K562 (cell line): ENCODE data around the gene ATG4D. TPM values are rescaled to one million over a fixed set of nuclear protein-coding genes. Genes with fewer than 3 reads are reported as not detected.

Experiments used
- AFF4 ChIP-seq: sonication (generic); formaldehyde crosslinking; IDR thresholded peaks from 2 replicates; pipeline ENCODE4 v1.8.0; 2023; ENCODE audit warnings: mild to moderate bottlenecking, missing genetic modification reagents
- CEBPB ChIP-seq: fragments of 450-650 bp; IDR thresholded peaks from 2 replicates; pipeline ENCODE4 v1.6.1; 2016; ENCODE audit warnings: missing genetic modification characterization, missing compliant biosample characterization
- MGA ChIP-seq: fragments of 450-650 bp; IDR thresholded peaks from 2 replicates; pipeline ENCODE4 v1.6.1; 2016; ENCODE audit warnings: mild to moderate bottlenecking, moderate library complexity
- POLR2A ChIP-seq: fragments of 450-650 bp; conservative IDR thresholded peaks from 2 replicates; pipeline ENCODE4 v1.6.1; 2016
- RCOR1 ChIP-seq, 2 experiments: IDR thresholded peaks; 2 replicates each; pipeline ENCODE4 v1.6.1; 2012; ENCODE audit warnings: low read depth in 2 of 2, low read length in 2 of 2, borderline replicate concordance in 1 of 2, improper control_type of control experiment in 1 of 2
- ZBTB5 ChIP-seq: fragments of 450-650 bp; IDR thresholded peaks from 2 replicates; pipeline ENCODE4 v1.6.1; 2017; ENCODE audit warnings: antibody characterized with exemption
- ZNF764 ChIP-seq: fragments of 250-450 bp; sonication (Bioruptor Pico); IDR thresholded peaks from 2 replicates; pipeline ENCODE4 v1.4.0; 2020; ENCODE audit warnings: low read depth, mild to moderate bottlenecking, moderate library complexity
- polyA plus RNA-seq, 8 experiments: library from polyadenylated mRNA; depleted of rRNA in 4 of 8; stranded (reverse) in 5 of 8; unstranded in 3 of 8; fragments of >200 nt; fragmentation: Nextera tagmentation in 2 of 8; fragmentation: Illumina TruSeq in 1 of 8; extraction: Ambion mirVana in 2 of 8; extraction: Trizol in 1 of 8; gene quantifications; 2 replicates each; pipeline versions ENCODE4 v1.2.1 to v1.2.3, GENCODE V29; 2011 to 2014; ENCODE audit warnings: inconsistent platforms in 1 of 8, missing spikeins in 1 of 8
- total RNA-seq, 7 experiments: library from RNA; depleted of rRNA in 6 of 7; stranded (reverse); fragments of >200 nt in 6 of 7; fragmentation: Illumina TruSeq in 2 of 7; extraction: Trizol in 2 of 7; gene quantifications; 2 replicates each; pipeline versions ENCODE4 v1.2.1 to v1.2.3, GENCODE V29; 2011 to 2021; ENCODE audit warnings: low replicate concordance in 1 of 7
- TF ChIP-seq, protein P1 (sequence below), 2 experiments: fragments of 450-650 bp; conservative IDR thresholded peaks; 2 replicates each; pipeline ENCODE4 v1.6.1; 2017; ENCODE audit warnings: mild to moderate bottlenecking in 2 of 2, moderate library complexity in 2 of 2

ATG4D gene
- total and polyA plus RNA-seq, 9 of the 15 experiments (the other 6 are each of a cell fraction or from before 2014, with no cell fraction given) = 0.51 to 66.1 (median 22.9) TPM

DNA sequence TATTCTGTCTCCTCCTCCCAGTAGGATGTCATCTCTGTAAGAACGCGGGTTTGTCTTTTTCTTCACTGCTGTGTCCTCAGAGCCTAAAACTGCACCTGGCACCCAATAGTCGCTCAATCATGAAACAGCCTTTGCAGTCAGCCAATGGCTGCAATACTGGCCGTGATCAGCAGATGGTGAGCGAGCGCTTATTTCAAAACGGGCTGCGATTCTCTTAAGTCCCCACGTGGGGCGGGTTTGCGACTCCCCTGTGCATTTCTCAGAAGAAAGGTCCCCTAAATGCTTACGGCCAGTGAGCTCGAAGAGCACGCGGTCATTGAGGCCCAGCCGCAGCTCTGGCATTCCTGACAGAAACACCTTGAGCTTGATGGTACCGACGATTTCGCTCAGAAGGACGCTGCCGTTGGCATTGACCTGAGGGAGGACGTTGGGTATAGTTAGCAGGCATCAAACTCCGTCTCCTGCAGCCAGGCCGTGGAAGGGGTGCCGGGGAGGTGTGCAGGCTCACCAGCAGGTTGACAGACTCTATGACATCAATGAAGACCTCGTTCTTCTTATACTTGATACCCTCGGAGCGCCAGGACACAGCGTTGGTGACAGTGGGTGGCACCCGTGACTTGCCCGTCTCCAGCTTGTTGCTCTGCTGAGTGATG is 37.4 kb downstream of the ATG4D start (continued):
- TF ChIP-seq MGA (peak; percentile 85), AFF4 (CRISPR knock-in tag) (no peak), ZBTB5 (no peak), CEBPB (tag) (no peak), ZNF764 (CRISPR knock-in tag) (no peak), RCOR1 (IDR thresholded peaks at IDR 0.05; ENCODE audit: borderline replicate concordance in 1 of 2, low read depth in 2 of 2, low read length in 2 of 2) (peak; percentile 37 to 82; a peak in 3 of 4 replicates), POLR2A (no peak)
- TF ChIP-seq, protein P1, sequence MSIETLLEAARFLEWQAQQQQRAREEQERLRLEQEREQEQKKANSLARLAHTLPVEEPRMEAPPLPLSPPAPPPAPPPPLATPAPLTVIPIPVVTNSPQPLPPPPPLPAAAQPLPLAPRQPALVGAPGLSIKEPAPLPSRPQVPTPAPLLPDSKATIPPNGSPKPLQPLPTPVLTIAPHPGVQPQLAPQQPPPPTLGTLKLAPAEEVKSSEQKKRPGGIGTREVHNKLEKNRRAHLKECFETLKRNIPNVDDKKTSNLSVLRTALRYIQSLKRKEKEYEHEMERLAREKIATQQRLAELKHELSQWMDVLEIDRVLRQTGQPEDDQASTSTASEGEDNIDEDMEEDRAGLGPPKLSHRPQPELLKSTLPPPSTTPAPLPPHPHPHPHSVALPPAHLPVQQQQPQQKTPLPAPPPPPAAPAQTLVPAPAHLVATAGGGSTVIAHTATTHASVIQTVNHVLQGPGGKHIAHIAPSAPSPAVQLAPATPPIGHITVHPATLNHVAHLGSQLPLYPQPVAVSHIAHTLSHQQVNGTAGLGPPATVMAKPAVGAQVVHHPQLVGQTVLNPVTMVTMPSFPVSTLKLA (conservative IDR thresholded peaks at IDR 0.05) = peak; percentile 59 to 79
